NT2/D1 (cell line): ENCODE data around the gene MCOLN2.

ENCODE experiments used
- YY1 ChIP-seq: IDR thresholded peaks from 2 replicates; pipeline ENCODE4 v1.6.1; 2011; ENCODE audit not compliant: insufficient read length, insufficient read depth
- ZNF274 ChIP-seq: IDR thresholded peaks from 2 replicates; pipeline ENCODE4 v1.6.1; 2011; ENCODE audit warnings: mild to moderate bottlenecking, low read depth, low read length

GRCh38 chr1:84936116-84936810 is 60.6 kb downstream of the MCOLN2 start:
- no peak for TF ChIP-seq YY1
- no peak for TF ChIP-seq ZNF274
